Measurements from ENCODE around the gene ZYG11B. TPM values are rescaled to one million over a fixed set of nuclear protein-coding genes. Genes with fewer than 3 reads are reported as not detected.
"Not testable (repeated sequence)": the region's sequence is repeated elsewhere in the genome, so short reads cannot be mapped to it uniquely, and the experiment has no call there.

ZYG11B gene
- polyA plus RNA-seq, 4 donors = 24.3 to 28.4 (median 26.2) TPM

GRCh38 chr1:52839175-52839574 is 112.9 kb downstream of the ZYG11B start:
- DNase-seq (ENCODE audit: low read depth in 4 of 4, low spot score in 3 of 4) = not testable (repeated sequence)

GRCh38 chr1:52842643-52843310 is 116.5 kb downstream of the ZYG11B start, which contains the start of gene ZYG11A:
Gene ZYG11A (plus strand): TSS chr1:52842760. CDS start chr1:52842884, 124 bp downstream.
- DNase-seq (ENCODE audit: low read depth in 4 of 4, low spot score in 3 of 4) = peak; percentile 31 to 44 (median 36)

- not testable (repeated sequence) for DNase-seq (ENCODE audit: low read depth in 4 of 4, low spot score in 3 of 4)
Measured at GRCh38 chr1:52845119-52845518, 118.9 kb downstream of the ZYG11B start.

GRCh38 chr1:52848423-52848822 is 122.2 kb downstream of the ZYG11B start:
- DNase-seq (ENCODE audit: low read depth in 4 of 4, low spot score in 3 of 4) = no peak

GRCh38 chr1:52850951-52851350 is 124.7 kb downstream of the ZYG11B start:
- DNase-seq (ENCODE audit: low read depth in 4 of 4, low spot score in 3 of 4) = no peak

- no peak for DNase-seq (ENCODE audit: low read depth in 4 of 4, low spot score in 3 of 4)
Measured at GRCh38 chr1:52852854-52853253, 126.6 kb downstream of the ZYG11B start.

- DNase-seq (ENCODE audit: low read depth in 4 of 4, low spot score in 3 of 4) = no peak
Measured at GRCh38 chr1:52855584-52855983, 129.3 kb downstream of the ZYG11B start.

- DNase-seq (ENCODE audit: low read depth in 4 of 4, low spot score in 3 of 4) = no peak
Measured at GRCh38 chr1:52856026-52856425, 129.8 kb downstream of the ZYG11B start.

- DNase-seq (ENCODE audit: low read depth in 4 of 4, low spot score in 3 of 4) = no peak
Measured at GRCh38 chr1:52857443-52857842, 131.2 kb downstream of the ZYG11B start.

GRCh38 chr1:52862666-52863458 is 136.6 kb downstream of the ZYG11B start:
- no peak for DNase-seq (ENCODE audit: low read depth in 4 of 4, low spot score in 3 of 4)

GRCh38 chr1:52867087-52867863 is 141.0 kb downstream of the ZYG11B start:
- no peak for DNase-seq (ENCODE audit: low read depth in 4 of 4, low spot score in 3 of 4)

- DNase-seq (ENCODE audit: low read depth in 4 of 4, low spot score in 3 of 4) = not testable (repeated sequence)
Measured at GRCh38 chr1:52869727-52870126, 143.5 kb downstream of the ZYG11B start.

- DNase-seq (ENCODE audit: low read depth in 4 of 4, low spot score in 3 of 4) = no peak
Measured at GRCh38 chr1:52876843-52877242, 150.6 kb downstream of the ZYG11B start.

Other genes starting within 250 kb of the ZYG11B start
- gene TUT4, start 173.4 kb upstream of the ZYG11B start, polyA plus RNA-seq (ENCODE audit: insufficient read length in 4 of 4) = 10 to 100 TPM; 66.8 to 82.6 (median 80.8) TPM
- 10 to 100 TPM; 72.1 to 91.2 (median 80.3) TPM for gene GPX7, start 124.1 kb upstream of the ZYG11B start, polyA plus RNA-seq (ENCODE audit: insufficient read length in 4 of 4)
- 1 to 10 TPM; 1.2 to 2.1 (median 1.4) TPM for gene SHISAL2A, start 93.3 kb upstream of the ZYG11B start, polyA plus RNA-seq (ENCODE audit: insufficient read length in 4 of 4)
- gene COA7, start 28.1 kb upstream of the ZYG11B start, polyA plus RNA-seq (ENCODE audit: insufficient read length in 4 of 4) = 10 to 100 TPM; 16.2 to 19.4 (median 18.7) TPM
- gene ZYG11A, start 116.3 kb downstream of the ZYG11B start, polyA plus RNA-seq (ENCODE audit: insufficient read length in 4 of 4) = under 1 TPM; 0.06 to 0.14 (median 0.12) TPM
- gene ECHDC2, start 195.3 kb downstream of the ZYG11B start, polyA plus RNA-seq (ENCODE audit: insufficient read length in 4 of 4) = 100 to 1,000 TPM; 111 to 155 (median 118) TPM
- gene SCP2, start 200.8 kb downstream of the ZYG11B start, polyA plus RNA-seq (ENCODE audit: insufficient read length in 4 of 4) = 100 to 1,000 TPM; 198 to 240 (median 227) TPM